BJ (cell line): Measurements from ENCODE around the gene EPC1. TPM values are rescaled to one million over a fixed set of nuclear protein-coding genes. Genes with fewer than 3 reads are reported as not detected.
"Not testable (repeated sequence)": the region's sequence is repeated elsewhere in the genome, so short reads cannot be mapped to it uniquely, and the experiment has no call there.

Source experiments
- CTCF ChIA-PET: fragments of 350-600 bp; formaldehyde crosslinking; extraction: SDS; loops from one replicate; lab custom pipeline; 2021; ENCODE audit warnings: antibody characterized with exemption, inconsistent platforms; lab: Yijun Ruan, JAX
- POLR2A ChIA-PET: fragments of 300-600 bp; sonication (Branson Sonifier 250); formaldehyde crosslinking; extraction: SDS; loops from one replicate; lab custom pipeline; 2021; ENCODE audit warnings: antibody characterized with exemption; lab: Charles Lee
- DNase-seq: peaks from one replicate; pipeline ENCODE4 v3.0.0-alpha.2; 2011; ENCODE audit warnings: low read depth
- H3K27me3 ChIP-seq: 2 replicates; pipeline ENCODE4 v1.6.0; 2011; ENCODE audit warnings: low read length; ENCODE audit not compliant: control insufficient read depth, insufficient read depth
- H3K36me3 ChIP-seq: 2 replicates; pipeline ENCODE4 v1.5.1; 2011; ENCODE audit warnings: low read length; ENCODE audit not compliant: control insufficient read depth, insufficient read depth
- H3K4me3 ChIP-seq: 2 replicates; pipeline ENCODE4 v1.5.1; 2011; ENCODE audit warnings: low read depth, mild to moderate bottlenecking, control low read depth, low read length
- polyA plus RNA-seq: library from polyadenylated mRNA; depleted of rRNA; stranded (reverse); fragments of >200 nt; gene quantifications from 2 replicates; pipeline ENCODE4 v1.2.3, GENCODE V29; 2011
- TF ChIP-seq, protein P1 (sequence below): IDR thresholded peaks from 2 replicates; pipeline ENCODE4 v1.5.1; 2011; ENCODE audit warnings: low read depth, mild to moderate bottlenecking, control low read depth, inconsistent platforms, low read length, moderate library complexity; ENCODE audit not compliant: insufficient read depth

The EPC1 gene
- polyA plus RNA-seq, 1 experiment: 21.6 TPM

- CTCF ChIA-PET: no interaction called here
Measured at GRCh38 chr10:32234471-32234870, 112.5 kb downstream of the EPC1 start.

GRCh38 chr10:32233375-32233774 lies 113.6 kb downstream of the EPC1 start:
- CTCF ChIA-PET, DNase-seq, POLR2A ChIA-PET, H3K27me3 ChIP-seq, H3K4me3 ChIP-seq, H3K36me3 ChIP-seq: not testable (repeated sequence)

More at GRCh38 chr10:32234471-32234870, 112.5 kb downstream of the EPC1 start:
- POLR2A ChIA-PET: no interaction called here
- DNase-seq: no peak
- TF ChIP-seq, protein P1, sequence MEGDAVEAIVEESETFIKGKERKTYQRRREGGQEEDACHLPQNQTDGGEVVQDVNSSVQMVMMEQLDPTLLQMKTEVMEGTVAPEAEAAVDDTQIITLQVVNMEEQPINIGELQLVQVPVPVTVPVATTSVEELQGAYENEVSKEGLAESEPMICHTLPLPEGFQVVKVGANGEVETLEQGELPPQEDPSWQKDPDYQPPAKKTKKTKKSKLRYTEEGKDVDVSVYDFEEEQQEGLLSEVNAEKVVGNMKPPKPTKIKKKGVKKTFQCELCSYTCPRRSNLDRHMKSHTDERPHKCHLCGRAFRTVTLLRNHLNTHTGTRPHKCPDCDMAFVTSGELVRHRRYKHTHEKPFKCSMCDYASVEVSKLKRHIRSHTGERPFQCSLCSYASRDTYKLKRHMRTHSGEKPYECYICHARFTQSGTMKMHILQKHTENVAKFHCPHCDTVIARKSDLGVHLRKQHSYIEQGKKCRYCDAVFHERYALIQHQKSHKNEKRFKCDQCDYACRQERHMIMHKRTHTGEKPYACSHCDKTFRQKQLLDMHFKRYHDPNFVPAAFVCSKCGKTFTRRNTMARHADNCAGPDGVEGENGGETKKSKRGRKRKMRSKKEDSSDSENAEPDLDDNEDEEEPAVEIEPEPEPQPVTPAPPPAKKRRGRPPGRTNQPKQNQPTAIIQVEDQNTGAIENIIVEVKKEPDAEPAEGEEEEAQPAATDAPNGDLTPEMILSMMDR: no peak
- Histone ChIP-seq H3K27me3 (no peaks in the 10 kb centered on the region), H3K4me3 (no peak overlapping the region), H3K36me3 (no peaks in the 10 kb centered on the region)

GRCh38 chr10:32232378-32232777 lies 114.6 kb downstream of the EPC1 start:
- TF ChIP-seq, protein P1: no peak
- POLR2A ChIA-PET: no interaction called here
- H3K36me3 ChIP-seq: no peaks in the 10 kb centered on the region
- CTCF ChIA-PET: no interaction called here
- H3K27me3 ChIP-seq: no peaks in the 10 kb centered on the region
- no peak overlapping the region for H3K4me3 ChIP-seq
- DNase-seq: no peak

- H3K27me3 ChIP-seq, H3K4me3 ChIP-seq, H3K36me3 ChIP-seq, DNase-seq, POLR2A ChIA-PET: not testable (repeated sequence)
- CTCF ChIA-PET: interaction anchor here (1.0 to 1.8 kb wide), 3 partner anchors 10 to 20 kb away, joined by 3 to 5 read pairs (median 4); no protein-coding TSS in a partner anchor
Measured at GRCh38 chr10:32229788-32230187, 117.2 kb downstream of the EPC1 start.

DNA sequence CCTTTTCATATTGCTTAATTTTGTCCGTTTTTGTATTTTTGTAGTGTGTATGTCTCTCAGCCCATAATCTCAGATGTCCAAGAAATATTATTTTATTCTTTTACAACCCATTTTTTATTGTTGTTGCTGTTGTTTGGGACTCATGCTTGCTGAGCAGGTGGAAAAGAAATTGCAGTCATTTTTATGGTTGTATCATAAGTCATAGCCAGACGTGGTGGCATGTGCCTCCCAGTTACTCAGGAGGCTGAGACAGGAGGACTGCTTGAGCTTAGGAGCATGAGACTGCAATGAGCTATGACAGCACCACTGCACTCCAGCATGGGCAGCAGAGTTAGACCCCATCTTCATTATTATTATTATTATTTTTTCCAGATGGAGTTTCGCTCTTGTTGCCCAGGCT lies 117.8 kb downstream of the EPC1 start:
- DNase-seq: no peak
- TF ChIP-seq, protein P1: no peak
- no peaks in the 10 kb centered on the region for H3K36me3 ChIP-seq
- ChIA-PET POLR2A (no interaction called here), CTCF (interaction anchor here (1.0 to 1.8 kb wide), 3 partner anchors 9 to 19 kb away, joined by 3 to 5 read pairs (median 4); no protein-coding TSS in a partner anchor)
- H3K4me3 ChIP-seq: no peak overlapping the region
- no peaks in the 10 kb centered on the region for H3K27me3 ChIP-seq

DNA sequence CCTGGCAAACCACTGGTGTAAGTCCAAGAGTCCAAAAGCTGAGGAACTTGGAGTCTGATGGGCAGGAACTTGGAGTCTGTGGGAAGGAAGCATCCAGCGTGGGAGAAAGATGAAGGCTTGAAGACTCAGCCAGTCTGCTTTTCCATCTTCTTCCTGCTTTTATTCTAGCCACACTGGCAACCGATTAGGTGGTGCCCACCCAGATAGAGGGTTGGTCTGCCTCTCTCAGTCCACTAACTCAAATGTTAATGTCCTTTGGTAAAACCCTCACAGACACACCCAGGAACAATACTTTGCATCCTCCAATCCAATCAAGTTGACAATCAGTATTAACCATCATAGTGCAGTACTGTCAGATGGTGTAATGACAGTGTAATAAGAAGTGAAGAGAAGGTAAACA lies 119.2 kb downstream of the EPC1 start:
- POLR2A ChIA-PET: no interaction called here
- Histone ChIP-seq H3K36me3 (no peaks in the 10 kb centered on the region), H3K27me3 (no peaks in the 10 kb centered on the region), H3K4me3 (no peak overlapping the region)
- TF ChIP-seq, protein P1: no peak
- DNase-seq: no peak
- CTCF ChIA-PET: no interaction called here
